ENCODE measurements around the gene HOXC9. TPM values are rescaled to one million over a fixed set of nuclear protein-coding genes. Genes with fewer than 3 reads are reported as not detected.
A peak's percentile ranks its signal among the peaks of the same experiment; 100 is the strongest.

The HOXC9 gene
- total RNA-seq, 1 donor from 2014 or later = not detected

GRCh38 chr12:54026640-54027441, 26.9 kb downstream of the HOXC9 start:
- no peaks in the 10 kb centered on the region for H3K9me3 Mint-ChIP-seq
- H3K27me3 Mint-ChIP-seq = peaks cover 86% of the 10 kb centered on the region
- DNase-seq = no peak
- no peaks in the 10 kb centered on the region for H3K36me3 Mint-ChIP-seq (ENCODE audit: low read depth)
- H3K4me3 Mint-ChIP-seq = no peak overlapping the region
- peaks cover 11% of the 10 kb centered on the region for H3K4me1 Mint-ChIP-seq
- no peak overlapping the region for H3K27ac Mint-ChIP-seq
- intact Hi-C loops (cut with micrococcal nuclease) = no loop called here

DNA sequence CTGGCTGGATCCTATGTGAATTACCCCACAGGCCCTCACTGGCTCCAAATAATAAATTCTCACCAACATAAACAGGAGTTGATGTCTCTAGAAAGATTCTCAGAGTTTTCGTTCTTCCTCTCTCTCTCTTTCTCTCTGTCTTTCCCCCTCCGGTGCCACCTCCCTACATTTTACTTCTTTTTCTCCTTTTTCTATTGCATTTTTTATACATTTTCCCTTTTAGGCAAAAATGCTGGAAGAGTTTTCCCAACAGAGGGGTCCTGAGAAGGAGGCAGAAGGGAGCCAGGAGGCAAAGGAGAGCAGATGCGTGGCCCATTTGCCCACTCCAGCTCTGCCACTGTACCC, 27.5 kb downstream of the HOXC9 start:
- no peak overlapping the region for H3K27ac Mint-ChIP-seq
- H3K27me3 Mint-ChIP-seq = peaks cover 86% of the 10 kb centered on the region
- no peaks in the 10 kb centered on the region for H3K36me3 Mint-ChIP-seq (ENCODE audit: low read depth)
- H3K4me3 Mint-ChIP-seq = no peak overlapping the region
- intact Hi-C loops (cut with micrococcal nuclease) = no loop called here
- no peak for DNase-seq
- peaks cover 11% of the 10 kb centered on the region for H3K4me1 Mint-ChIP-seq
- H3K9me3 Mint-ChIP-seq = no peaks in the 10 kb centered on the region

- no peak for DNase-seq
- no peaks in the 10 kb centered on the region for H3K9me3 Mint-ChIP-seq
- H3K27me3 Mint-ChIP-seq = peaks cover 86% of the 10 kb centered on the region
- no peaks in the 10 kb centered on the region for H3K36me3 Mint-ChIP-seq (ENCODE audit: low read depth)
- no peak within 1 kb of the TSS for H3K4me3 Mint-ChIP-seq
- no peak within 1 kb of the TSS for H3K27ac Mint-ChIP-seq
- intact Hi-C loops (cut with micrococcal nuclease) = no loop called here
- H3K4me1 Mint-ChIP-seq = peaks cover 18% of the 10 kb centered on the region
Measured at GRCh38 chr12:54028314-54029201, 28.6 kb downstream of the HOXC9 start, which contains the start of gene HOXC6. TSS of gene HOXC6 (plus strand) at chr12:54028440. CDS start at chr12:54028522, 82 bp downstream.

DNA sequence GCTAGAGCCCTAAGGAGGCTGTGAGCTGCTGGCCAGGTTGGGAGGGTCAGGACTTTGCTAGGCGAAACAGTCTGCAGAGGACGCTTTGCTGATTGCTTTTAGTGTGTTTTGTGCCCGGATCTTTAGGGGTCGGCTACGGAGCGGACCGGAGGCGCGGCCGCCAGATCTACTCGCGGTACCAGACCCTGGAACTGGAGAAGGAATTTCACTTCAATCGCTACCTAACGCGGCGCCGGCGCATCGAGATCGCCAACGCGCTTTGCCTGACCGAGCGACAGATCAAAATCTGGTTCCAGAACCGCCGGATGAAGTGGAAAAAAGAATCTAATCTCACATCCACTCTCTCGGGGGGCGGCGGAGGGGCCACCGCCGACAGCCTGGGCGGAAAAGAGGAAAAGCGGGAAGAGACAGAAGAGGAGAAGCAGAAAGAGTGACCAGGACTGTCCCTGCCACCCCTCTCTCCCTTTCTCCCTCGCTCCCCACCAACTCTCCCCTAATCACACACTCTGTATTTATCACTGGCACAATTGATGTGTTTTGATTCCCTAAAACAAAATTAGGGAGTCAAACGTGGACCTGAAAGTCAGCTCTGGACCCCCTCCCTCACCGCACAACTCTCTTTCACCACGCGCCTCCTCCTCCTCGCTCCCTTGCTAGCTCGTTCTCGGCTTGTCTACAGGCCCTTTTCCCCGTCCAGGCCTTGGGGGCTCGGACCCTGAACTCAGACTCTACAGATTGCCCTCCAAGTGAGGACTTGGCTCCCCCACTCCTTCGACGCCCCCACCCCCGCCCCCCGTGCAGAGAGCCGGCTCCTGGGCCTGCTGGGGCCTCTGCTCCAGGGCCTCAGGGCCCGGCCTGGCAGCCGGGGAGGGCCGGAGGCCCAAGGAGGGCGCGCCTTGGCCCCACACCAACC, 29.8 kb downstream of the HOXC9 start:
- H3K36me3 Mint-ChIP-seq (ENCODE audit: low read depth) = no peaks in the 10 kb centered on the region

DNA sequence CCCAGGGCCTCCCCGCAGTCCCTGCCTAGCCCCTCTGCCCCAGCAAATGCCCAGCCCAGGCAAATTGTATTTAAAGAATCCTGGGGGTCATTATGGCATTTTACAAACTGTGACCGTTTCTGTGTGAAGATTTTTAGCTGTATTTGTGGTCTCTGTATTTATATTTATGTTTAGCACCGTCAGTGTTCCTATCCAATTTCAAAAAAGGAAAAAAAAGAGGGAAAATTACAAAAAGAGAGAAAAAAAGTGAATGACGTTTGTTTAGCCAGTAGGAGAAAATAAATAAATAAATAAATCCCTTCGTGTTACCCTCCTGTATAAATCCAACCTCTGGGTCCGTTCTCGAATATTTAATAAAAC, 30.5 kb downstream of the HOXC9 start:
- no peak overlapping the region for H3K4me3 Mint-ChIP-seq
- H3K36me3 Mint-ChIP-seq (ENCODE audit: low read depth) = no peaks in the 10 kb centered on the region
- intact Hi-C loops (cut with micrococcal nuclease) = loop anchor here (5.0 kb wide), 2 partner anchors 33 to 73 kb away; no protein-coding TSS in a partner anchor
- no peak overlapping the region for H3K27ac Mint-ChIP-seq
- H3K27me3 Mint-ChIP-seq = peaks cover 84% of the 10 kb centered on the region
- DNase-seq = no peak
- H3K4me1 Mint-ChIP-seq = peaks cover 23% of the 10 kb centered on the region
- no peaks in the 10 kb centered on the region for H3K9me3 Mint-ChIP-seq

More for the DNA sequence above, 29.8 kb downstream of the HOXC9 start:
- intact Hi-C loops (cut with micrococcal nuclease) = loop anchor here (5.0 kb wide), 2 partner anchors 32 to 72 kb away; no protein-coding TSS in a partner anchor
- H3K27me3 Mint-ChIP-seq = peaks cover 84% of the 10 kb centered on the region
- H3K9me3 Mint-ChIP-seq = no peaks in the 10 kb centered on the region
- no peak overlapping the region for H3K27ac Mint-ChIP-seq
- peaks cover 22% of the 10 kb centered on the region for H3K4me1 Mint-ChIP-seq
- H3K4me3 Mint-ChIP-seq = no peak overlapping the region
- no peak for DNase-seq

DNA sequence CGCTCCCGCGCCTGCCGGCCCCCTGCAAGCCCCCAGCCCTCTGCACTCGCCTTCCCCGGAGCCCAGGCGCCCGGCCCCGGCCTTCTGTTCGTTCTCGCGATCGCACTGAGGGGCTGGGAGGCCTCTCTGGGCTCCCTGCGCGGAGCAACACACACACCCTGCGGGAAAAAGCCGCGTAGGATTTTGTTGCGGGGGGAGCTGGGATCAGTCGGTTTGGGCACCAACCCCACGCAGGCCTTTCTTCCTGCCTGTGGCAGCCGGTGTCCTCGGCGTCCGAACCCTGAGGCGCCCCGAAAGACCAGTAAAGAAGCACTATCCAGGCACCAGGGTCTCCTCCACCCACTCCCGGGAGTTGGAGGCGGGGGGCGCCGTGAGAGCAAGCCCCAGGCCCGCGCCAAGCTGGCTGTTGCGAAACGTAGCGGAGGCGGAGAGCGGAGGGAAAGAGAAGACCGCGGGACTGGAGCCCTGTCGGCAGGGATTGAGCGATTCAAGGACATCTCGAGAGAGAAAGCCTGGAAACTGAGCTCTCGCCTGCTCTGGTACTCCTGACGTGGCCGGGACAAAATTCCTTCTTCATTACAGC, 31.0 kb downstream of the HOXC9 start:
- no peaks in the 10 kb centered on the region for H3K9me3 Mint-ChIP-seq
- H3K27ac Mint-ChIP-seq = no peak overlapping the region
- H3K4me3 Mint-ChIP-seq = no peak overlapping the region
- peaks cover 23% of the 10 kb centered on the region for H3K4me1 Mint-ChIP-seq
- DNase-seq = no peak
- H3K27me3 Mint-ChIP-seq = peaks cover 84% of the 10 kb centered on the region
- no peaks in the 10 kb centered on the region for H3K36me3 Mint-ChIP-seq (ENCODE audit: low read depth)
- intact Hi-C loops (cut with micrococcal nuclease) = loop anchor here (5.0 kb wide), 2 partner anchors 34 to 74 kb away; no protein-coding TSS in a partner anchor

- H3K27ac Mint-ChIP-seq = no peak overlapping the region
Measured at GRCh38 chr12:54031480-54031879, 31.5 kb downstream of the HOXC9 start.

DNA sequence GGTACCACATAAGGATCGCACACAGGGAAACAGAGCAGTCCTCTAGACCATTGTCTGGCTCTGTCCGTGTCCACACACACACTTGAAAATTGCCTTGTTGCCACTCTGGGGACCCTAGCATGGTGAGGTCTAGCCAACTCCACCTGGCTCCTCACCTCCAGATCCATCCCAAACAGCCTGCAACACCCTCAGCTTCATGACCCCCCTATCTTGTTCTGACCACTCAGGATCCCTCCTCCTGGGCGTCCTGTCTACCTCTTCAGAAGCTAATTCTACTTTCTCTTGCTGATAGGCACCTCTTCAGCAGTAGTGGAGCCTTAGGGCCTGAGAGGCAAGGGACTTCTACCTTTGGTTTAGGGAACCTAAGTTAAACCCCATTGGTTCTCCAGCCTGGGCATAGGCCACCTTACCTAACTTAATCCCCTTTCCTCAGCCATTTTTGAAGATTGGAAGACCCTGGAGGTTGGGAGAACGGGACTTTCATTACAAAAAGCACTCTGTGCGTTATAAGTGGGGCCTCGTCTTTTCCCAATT, 32.2 kb downstream of the HOXC9 start:
- Mint-ChIP-seq H3K9me3 (no peaks in the 10 kb centered on the region), H3K4me1 (peaks cover 19% of the 10 kb centered on the region), H3K27ac (no peak overlapping the region), H3K27me3 (peaks cover 83% of the 10 kb centered on the region), H3K36me3 (ENCODE audit: low read depth) (no peaks in the 10 kb centered on the region), H3K4me3 (no peak overlapping the region)
- intact Hi-C loops (cut with micrococcal nuclease) = loop anchor here (1.0 to 5.0 kb wide), 5 partner anchors 15 to 159 kb away; no protein-coding TSS in a partner anchor
- no peak for DNase-seq

More at GRCh38 chr12:54031480-54031879, 31.5 kb downstream of the HOXC9 start:
- Mint-ChIP-seq H3K27me3 (peaks cover 85% of the 10 kb centered on the region), H3K4me3 (no peak overlapping the region), H3K4me1 (peaks cover 23% of the 10 kb centered on the region), H3K9me3 (no peaks in the 10 kb centered on the region), H3K36me3 (ENCODE audit: low read depth) (no peaks in the 10 kb centered on the region)
- DNase-seq = no peak
- intact Hi-C loops (cut with micrococcal nuclease) = loop anchor here (5.0 kb wide), 2 partner anchors 34 to 74 kb away; no protein-coding TSS in a partner anchor

DNA sequence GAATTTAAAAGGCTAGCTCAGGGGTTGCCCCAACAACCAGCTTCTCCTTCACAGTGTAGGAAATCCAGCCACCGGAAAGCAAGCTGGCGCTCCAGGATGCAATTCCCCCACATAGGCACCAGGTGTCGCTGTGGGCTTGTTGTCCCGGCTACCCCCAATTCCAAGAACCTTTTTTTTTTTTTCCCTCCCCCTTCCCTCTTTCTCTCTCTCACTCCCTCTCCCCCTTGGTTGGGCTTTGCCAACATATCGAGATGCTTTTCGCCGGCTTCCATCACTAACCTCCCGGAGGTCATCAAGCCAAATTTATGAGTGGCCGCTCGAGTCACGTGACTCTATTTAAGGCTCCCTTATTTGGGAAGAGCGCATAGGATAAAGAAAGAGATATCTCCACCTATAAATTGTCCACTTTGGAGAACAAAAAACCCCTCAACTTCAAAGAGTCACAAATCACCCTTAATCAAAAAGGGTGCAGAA, 32.7 kb downstream of the HOXC9 start, which contains the start of gene HOXC5:
Gene HOXC5 (plus strand): TSS at position 424 of the 474 bp plus-strand sequence. CDS start 73 bp downstream, outside the sequence.
- Mint-ChIP-seq H3K27me3 (peaks cover 83% of the 10 kb centered on the region), H3K4me1 (peaks cover 19% of the 10 kb centered on the region), H3K4me3 (peak within 1 kb of the TSS; percentile 69), H3K9me3 (no peaks in the 10 kb centered on the region), H3K27ac (peak within 1 kb of the TSS; percentile 59), H3K36me3 (ENCODE audit: low read depth) (no peaks in the 10 kb centered on the region)
- DNase-seq = peak; percentile 90
- intact Hi-C loops (cut with micrococcal nuclease) = loop anchor here (1.0 to 5.0 kb wide), 5 partner anchors 14 to 159 kb away; no protein-coding TSS in a partner anchor

- peak overlapping the region; percentile 69 for H3K4me3 Mint-ChIP-seq
- intact Hi-C loops (cut with micrococcal nuclease) = loop anchor here (2.0 to 5.0 kb wide), 3 partner anchors 13 to 76 kb away; no protein-coding TSS in a partner anchor
- peak overlapping the region; percentile 59 for H3K27ac Mint-ChIP-seq
- peaks cover 19% of the 10 kb centered on the region for H3K4me1 Mint-ChIP-seq
- no peaks in the 10 kb centered on the region for H3K36me3 Mint-ChIP-seq (ENCODE audit: low read depth)
- no peaks in the 10 kb centered on the region for H3K9me3 Mint-ChIP-seq
- DNase-seq = no peak
- peaks cover 83% of the 10 kb centered on the region for H3K27me3 Mint-ChIP-seq
Measured at GRCh38 chr12:54033106-54033979, 33.4 kb downstream of the HOXC9 start.

- peak overlapping the region; percentile 41 for H3K4me3 Mint-ChIP-seq
- no peaks in the 10 kb centered on the region for H3K36me3 Mint-ChIP-seq (ENCODE audit: low read depth)
- H3K27ac Mint-ChIP-seq = no peak overlapping the region
- peaks cover 83% of the 10 kb centered on the region for H3K27me3 Mint-ChIP-seq
- intact Hi-C loops (cut with micrococcal nuclease) = loop anchor here (2.0 to 5.0 kb wide), 3 partner anchors 13 to 77 kb away; no protein-coding TSS in a partner anchor
- H3K4me1 Mint-ChIP-seq = peaks cover 16% of the 10 kb centered on the region
- no peaks in the 10 kb centered on the region for H3K9me3 Mint-ChIP-seq
- no peak for DNase-seq
Measured at GRCh38 chr12:54033980-54034784, 34.2 kb downstream of the HOXC9 start.
